22Rv1 (cell line): Measurements from ENCODE around the gene NIBAN1.
"Not testable (repeated sequence)": the region's sequence is repeated elsewhere in the genome, so short reads cannot be mapped to it uniquely, and the experiment has no call there.

Experiments
- H3K27ac ChIP-seq: fragments of 450-650 bp; 2 replicates; pipeline ENCODE4 v1.5.1; 2017
- CTCF ChIP-seq: fragments of 450-650 bp; IDR thresholded peaks from 2 replicates; pipeline ENCODE4 v1.5.1; 2017; ENCODE audit warnings: mild to moderate bottlenecking
- ZFX ChIP-seq: fragments of 450-650 bp; IDR thresholded peaks from 2 replicates; pipeline ENCODE4 v1.6.1; 2017; ENCODE audit warnings: antibody characterized with exemption, borderline replicate concordance

Gene NIBAN1

GRCh38 chr1:184959626-184960025, 14.7 kb downstream of the NIBAN1 start:
- no peak overlapping the region for H3K27ac ChIP-seq
- TF ChIP-seq ZFX (no peak), CTCF (no peak)

GRCh38 chr1:184958554-184959353, 15.6 kb downstream of the NIBAN1 start:
- TF ChIP-seq ZFX, result no peak
- no peak for TF ChIP-seq CTCF
- H3K27ac ChIP-seq, result no peak overlapping the region

- not testable (repeated sequence) for H3K27ac ChIP-seq
Measured at GRCh38 chr1:184957901-184958300, 16.4 kb downstream of the NIBAN1 start.

GRCh38 chr1:184956999-184957700, 17.2 kb downstream of the NIBAN1 start:
- no peak for TF ChIP-seq CTCF
- no peak overlapping the region for H3K27ac ChIP-seq

GRCh38 chr1:184954232-184954995, 19.9 kb downstream of the NIBAN1 start:
- TF ChIP-seq ZFX (no peak), CTCF (peak; percentile 14; the same call in 1 of the 2 replicates)
- no peak overlapping the region for H3K27ac ChIP-seq

- no peak overlapping the region for H3K27ac ChIP-seq
- TF ChIP-seq CTCF (no peak), ZFX (no peak)
Measured at GRCh38 chr1:184953600-184954219, 20.6 kb downstream of the NIBAN1 start.

- no peak overlapping the region for H3K27ac ChIP-seq
- TF ChIP-seq ZFX (no peak), CTCF (no peak)
Measured at GRCh38 chr1:184952428-184952827, 21.9 kb downstream of the NIBAN1 start.
